Esophagus muscularis mucosa (tissue), 4 donors: ENCODE results near the gene RSRC1. TPM values are rescaled to one million over a fixed set of nuclear protein-coding genes. Genes with fewer than 3 reads are reported as not detected.

Experiments used
- DNase-seq: peaks from one replicate; pipeline ENCODE4 v3.0.0-alpha.2; 2017; ENCODE audit errors: extremely low spot score
- H3K27ac ChIP-seq, 4 donors: fragments of 200-600 bp; sonication (generic); replicated peaks in 1 of 4; 1 replicate in 3 of 4; 2 replicates in 1 of 4; pipeline ENCODE4 v1.5.1; 2016 to 2019; ENCODE audit warnings: mild to moderate bottlenecking in 1 of 4
- H3K27me3 ChIP-seq, 4 donors: fragments of 200-600 bp; sonication (generic); one replicate each; pipeline versions ENCODE4 v1.5.1 to v1.6.0; 2016 to 2019
- H3K36me3 ChIP-seq, 4 donors: fragments of 200-600 bp; sonication (generic); one replicate each; pipeline ENCODE4 v1.5.1; 2016 to 2019
- H3K4me1 ChIP-seq, 4 donors: fragments of 200-600 bp; sonication (generic); one replicate each; pipeline ENCODE4 v1.5.1; 2016 to 2019
- H3K4me3 ChIP-seq, 4 donors: fragments of 200-600 bp; sonication (generic); 1 replicate in 2 of 4; 2 replicates in 2 of 4; pipeline ENCODE4 v1.5.1; 2016 to 2019; ENCODE audit warnings: mild to moderate bottlenecking in 4 of 4, moderate library complexity in 1 of 4
- H3K9me3 ChIP-seq, 4 donors: fragments of 200-600 bp; sonication (generic); 1 replicate in 3 of 4; 2 replicates in 1 of 4; pipeline ENCODE4 v1.5.1; 2016 to 2019
- EP300 ChIP-seq: sonication (generic); formaldehyde crosslinking; IDR thresholded peaks from one replicate; pipeline ENCODE4 v1.6.1; 2017; ENCODE audit warnings: antibody characterized with exemption
- POLR2A ChIP-seq: fragments of 450-650 bp; IDR thresholded peaks from one replicate; pipeline ENCODE4 v1.6.1; 2017; ENCODE audit warnings: antibody characterized with exemption, moderate library complexity, mild to moderate bottlenecking, low read depth
- POLR2AphosphoS5 ChIP-seq, 2 donors: sonication (generic); formaldehyde crosslinking; IDR thresholded peaks; one replicate each; pipeline ENCODE4 v1.6.1; 2017; ENCODE audit warnings: antibody characterized with exemption in 2 of 2
- WGBS: methylation state at CpG from one replicate; pipeline ENCODE4 v1.1.5; 2018; 5-methylcytosine and 5-hydroxymethylcytosine counted together
- intact Hi-C: fragments of 100-400 bp; cut with DNase I; formaldehyde crosslinking; loops from one replicate; pipeline ENCODE4 v1.15.1; 2023
- total RNA-seq, 4 donors: library from RNA; depleted of rRNA; stranded (reverse); fragments of >200 nt; gene quantifications; one replicate each; pipeline versions ENCODE4 v1.1.0 to v1.2.1, GENCODE V29; 2016
- TF ChIP-seq, protein P1 (sequence below), 3 experiments: fragments of 200-600 bp in 2 of 3; fragments of 450-650 bp in 1 of 3; sonication (generic) in 2 of 3; IDR thresholded peaks; one replicate each; pipeline ENCODE4 v1.5.1; 2017 to 2019; ENCODE audit warnings: antibody characterized with exemption in 3 of 3, mild to moderate bottlenecking in 2 of 3, moderate library complexity in 1 of 3

Gene RSRC1
- total RNA-seq, 4 donors from 2014 or later, result 33.1 to 57.3 (median 40.6) TPM

GRCh38 chr3:158104431-158104921, 5.4 kb upstream of the RSRC1 start:
- H3K27me3 ChIP-seq, result peaks cover 15 to 97% (median 88%) of the 10 kb centered on the region in 4 donors
- H3K9me3 ChIP-seq, result peaks cover 0 to 3% (median 0%) of the 10 kb centered on the region in 4 donors
- no peak for DNase-seq
- no peaks in the 10 kb centered on the region for H3K36me3 ChIP-seq
- WGBS, result 42% methylated on average over 5 of the region's 5 CpGs
- intact Hi-C loops, result no loop called here
- H3K4me1 ChIP-seq, result peaks cover 33 to 55% (median 49%) of the 10 kb centered on the region in 4 donors
- no peak overlapping the region for H3K27ac ChIP-seq
- H3K4me3 ChIP-seq, result peak overlapping the region; percentile 37 to 64 (median 51)
- TF ChIP-seq, protein P1, sequence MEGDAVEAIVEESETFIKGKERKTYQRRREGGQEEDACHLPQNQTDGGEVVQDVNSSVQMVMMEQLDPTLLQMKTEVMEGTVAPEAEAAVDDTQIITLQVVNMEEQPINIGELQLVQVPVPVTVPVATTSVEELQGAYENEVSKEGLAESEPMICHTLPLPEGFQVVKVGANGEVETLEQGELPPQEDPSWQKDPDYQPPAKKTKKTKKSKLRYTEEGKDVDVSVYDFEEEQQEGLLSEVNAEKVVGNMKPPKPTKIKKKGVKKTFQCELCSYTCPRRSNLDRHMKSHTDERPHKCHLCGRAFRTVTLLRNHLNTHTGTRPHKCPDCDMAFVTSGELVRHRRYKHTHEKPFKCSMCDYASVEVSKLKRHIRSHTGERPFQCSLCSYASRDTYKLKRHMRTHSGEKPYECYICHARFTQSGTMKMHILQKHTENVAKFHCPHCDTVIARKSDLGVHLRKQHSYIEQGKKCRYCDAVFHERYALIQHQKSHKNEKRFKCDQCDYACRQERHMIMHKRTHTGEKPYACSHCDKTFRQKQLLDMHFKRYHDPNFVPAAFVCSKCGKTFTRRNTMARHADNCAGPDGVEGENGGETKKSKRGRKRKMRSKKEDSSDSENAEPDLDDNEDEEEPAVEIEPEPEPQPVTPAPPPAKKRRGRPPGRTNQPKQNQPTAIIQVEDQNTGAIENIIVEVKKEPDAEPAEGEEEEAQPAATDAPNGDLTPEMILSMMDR (IDR thresholded peaks at IDR 0.05), result no peak

- Histone ChIP-seq H3K27ac (no peak overlapping the region), H3K4me3 (peak overlapping the region; percentile 37 to 64 (median 51)), H3K27me3 (peaks cover 15 to 90% (median 81%) of the 10 kb centered on the region in 4 donors), H3K36me3 (no peaks in the 10 kb centered on the region), H3K9me3 (peaks cover 0 to 3% (median 0%) of the 10 kb centered on the region in 4 donors), H3K4me1 (peaks cover 33 to 58% (median 51%) of the 10 kb centered on the region in 4 donors)
- TF ChIP-seq, protein P1 (IDR thresholded peaks at IDR 0.05), result no peak
- TF ChIP-seq POLR2A (no peak), EP300 (no peak), POLR2AphosphoS5 (IDR thresholded peaks at IDR 0.05) (no peak)
- WGBS, result 3% methylated on average over 14 of the region's 39 CpGs
- intact Hi-C loops, result no loop called here
- no peak for DNase-seq
These were observed 4.7 kb upstream of the RSRC1 start for GRCh38 chr3:158105119-158105709.

DNA sequence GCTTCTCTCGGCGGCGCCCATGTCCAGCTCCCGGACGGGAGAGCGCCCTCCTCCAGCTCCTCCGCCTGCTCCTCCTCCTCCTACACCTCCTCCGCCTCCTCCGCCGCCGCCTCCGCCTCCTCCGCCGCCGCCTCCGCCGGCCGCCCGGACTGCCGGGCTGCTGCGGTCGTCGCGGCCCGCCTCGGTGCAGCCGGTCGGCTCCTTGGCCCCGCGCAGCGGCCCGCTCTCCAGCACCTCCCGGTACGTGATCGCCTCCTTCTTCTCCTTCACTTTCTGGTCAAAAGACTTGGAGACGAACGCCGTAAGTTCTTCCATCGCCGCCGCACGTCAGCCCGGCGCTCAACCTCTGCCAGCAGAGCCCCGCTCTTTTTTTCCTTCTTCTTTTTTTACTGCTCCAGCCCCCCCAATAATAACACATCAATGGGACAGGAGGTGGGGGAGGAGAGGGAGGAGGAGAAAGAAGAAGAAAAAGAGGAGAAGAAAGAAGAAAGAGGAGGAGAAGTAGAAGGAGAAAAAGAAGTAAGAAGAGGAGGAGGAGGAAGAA, 4.1 kb upstream of the RSRC1 start:
- H3K27ac ChIP-seq, result no peak overlapping the region
- peaks cover 0 to 3% (median 0%) of the 10 kb centered on the region in 4 donors for H3K9me3 ChIP-seq
- 2% methylated on average over 38 of the region's 45 CpGs for WGBS
- peaks cover 15 to 84% (median 76%) of the 10 kb centered on the region in 4 donors for H3K27me3 ChIP-seq
- TF ChIP-seq EP300, result no peak
- no peak for TF ChIP-seq POLR2AphosphoS5 (IDR thresholded peaks at IDR 0.05)
- TF ChIP-seq, protein P1 (IDR thresholded peaks at IDR 0.05), result no peak
- TF ChIP-seq POLR2A, result no peak
- intact Hi-C loops, result no loop called here
- no peaks in the 10 kb centered on the region for H3K36me3 ChIP-seq
- peak overlapping the region; percentile 37 to 64 (median 51) for H3K4me3 ChIP-seq
- DNase-seq, result no peak
- peaks cover 36 to 64% (median 55%) of the 10 kb centered on the region in 4 donors for H3K4me1 ChIP-seq

GRCh38 chr3:158106766-158107471, 3.0 kb upstream of the RSRC1 start:
- 8% methylated on average over 37 of the region's 37 CpGs for WGBS
- TF ChIP-seq EP300 (no peak), POLR2A (no peak), POLR2AphosphoS5 (IDR thresholded peaks at IDR 0.05) (no peak)
- TF ChIP-seq, protein P1 (IDR thresholded peaks at IDR 0.05), result no peak
- H3K9me3 ChIP-seq, result peaks cover 0 to 3% (median 0%) of the 10 kb centered on the region in 4 donors
- no peaks in the 10 kb centered on the region for H3K36me3 ChIP-seq
- H3K27me3 ChIP-seq, result peaks cover 15 to 73% (median 64%) of the 10 kb centered on the region in 4 donors
- H3K27ac ChIP-seq, result no peak overlapping the region
- no peak for DNase-seq
- intact Hi-C loops, result no loop called here
- H3K4me3 ChIP-seq, result peak overlapping the region; percentile 37 to 64 (median 51)
- peaks cover 46 to 75% (median 65%) of the 10 kb centered on the region in 4 donors for H3K4me1 ChIP-seq
